ENCODE results near the gene TBX10. TPM values are rescaled to one million over a fixed set of nuclear protein-coding genes. Genes with fewer than 3 reads are reported as not detected.

Gene TBX10
- total and polyA plus RNA-seq, 2 of the 8 experiments (the other 6 are each of a cell fraction or from before 2014, with no cell fraction given) = 0.09 TPM; not detected in 1

DNA sequence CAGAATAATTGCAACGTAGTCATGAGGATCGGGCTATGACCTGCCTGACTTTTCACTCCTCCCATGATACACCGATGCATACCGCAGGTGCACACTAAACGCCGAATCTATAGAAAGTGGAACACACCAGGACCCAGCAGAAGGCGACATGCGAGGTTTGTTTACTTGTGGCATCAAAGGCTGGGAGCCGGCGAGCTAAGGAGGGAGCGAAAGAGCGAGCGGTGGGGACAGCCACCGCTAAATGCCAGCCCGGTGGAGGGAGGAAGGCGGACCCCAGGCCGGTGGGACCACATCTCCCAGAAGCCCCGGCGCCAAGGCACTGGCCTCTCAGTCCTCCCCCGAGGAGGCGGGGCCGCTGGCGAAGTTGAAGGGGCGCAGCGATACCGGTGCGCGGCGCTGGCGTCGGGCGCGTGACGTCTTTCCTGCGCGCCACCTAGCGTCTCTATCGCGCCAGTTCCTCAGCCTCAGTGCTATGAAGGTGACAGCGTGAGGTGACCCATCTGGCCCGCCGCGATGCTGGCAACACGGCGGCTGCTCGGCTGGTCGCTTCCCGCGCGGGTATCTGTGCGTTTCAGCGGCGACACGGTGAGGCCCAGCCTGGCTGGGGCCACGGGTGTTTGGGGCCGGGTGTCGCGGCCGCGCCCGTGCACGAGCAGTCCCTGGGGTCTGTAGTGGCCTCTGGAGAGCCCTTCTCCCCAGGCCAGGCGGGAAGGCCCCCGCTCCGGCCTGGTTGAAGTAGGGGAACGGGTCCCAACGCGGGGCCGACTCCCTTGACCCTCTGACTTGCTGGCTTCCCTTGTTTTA, 32.9 kb downstream of the TBX10 start, which contains the start of gene NDUFV1 (continued):
- peak; percentile 78; the same call in 1 of the 2 replicates for TF ChIP-seq RBBP5 (IDR thresholded peaks at IDR 0.05; ENCODE audit: borderline replicate concordance, low read depth, low read length)
- TF ChIP-seq RNF2 (IDR thresholded peaks at IDR 0.05; ENCODE audit: borderline replicate concordance, low read depth, low read length, missing control alignments, poor library complexity, severe bottlenecking) = no peak
- TF ChIP-seq SUZ12 (IDR thresholded peaks at IDR 0.05; ENCODE audit: low read length) = no peak
- peak; percentile 37; the same call in 1 of the 2 replicates for TF ChIP-seq TBP (IDR thresholded peaks at IDR 0.05; ENCODE audit: low read depth, low read length)
- TF ChIP-seq SIN3A (conservative IDR thresholded peaks at IDR 0.05 in 1 of 2, IDR thresholded peaks at IDR 0.05 in 1 of 2; ENCODE audit: low read depth in 1 of 2, low read length in 2 of 2) = peak; percentile 97 to 98; a peak in 3 of 4 replicates
- no peak for TF ChIP-seq CHD7 (IDR thresholded peaks at IDR 0.05; ENCODE audit: insufficient replicate concordance, low read length)
- no peak for TF ChIP-seq SP4 (IDR thresholded peaks at IDR 0.05; ENCODE audit: low read length)
- no peak for TF ChIP-seq GABPA (IDR thresholded peaks at IDR 0.05; ENCODE audit: borderline replicate concordance, insufficient read depth, low read length)
- TF ChIP-seq POLR2A (IDR thresholded peaks at IDR 0.05; ENCODE audit: control extremely low read depth in 1 of 2, low read depth in 2 of 2, low read length in 2 of 2) = peak in 1 of 2 experiments; percentile 39; a peak in 2 of 3 replicates
